Measurements from ENCODE around the gene GPR108. TPM values are rescaled to one million over a fixed set of nuclear protein-coding genes. Genes with fewer than 3 reads are reported as not detected.
A peak's percentile ranks its signal among the peaks of the same experiment; 100 is the strongest.

The GPR108 gene
- total and polyA plus RNA-seq, 2 of the 13 experiments (the other 11 are each of a cell fraction or from before 2014, with no cell fraction given): 36.4 to 63.0 TPM

- TF ChIP-seq ARID2 (CRISPR knock-in tag; IDR thresholded peaks at IDR 0.05; ENCODE audit: borderline replicate concordance) (peak; percentile 56; the same call in 1 of the 2 replicates), ZNF501 (CRISPR knock-in tag; IDR thresholded peaks at IDR 0.05) (no peak), NR2F1 (CRISPR knock-in tag; IDR thresholded peaks at IDR 0.05) (peak in 1 of 2 experiments; percentile 23; a peak in 1 of 4 replicates), PITX1 (CRISPR knock-in tag; IDR thresholded peaks at IDR 0.05) (peak; percentile 88), HINFP (CRISPR knock-in tag; IDR thresholded peaks at IDR 0.05; ENCODE audit: low read depth) (no peak), ZBTB20 (CRISPR knock-in tag; IDR thresholded peaks at IDR 0.05; ENCODE audit: borderline replicate concordance, low read depth) (no peak; the same call in 1 of the 2 replicates), YEATS4 (CRISPR knock-in tag; IDR thresholded peaks at IDR 0.05; ENCODE audit: borderline replicate concordance) (peak; percentile 27; the same call in 1 of the 2 replicates), ZFYVE20 (CRISPR knock-in tag; IDR thresholded peaks at IDR 0.05; ENCODE audit: borderline replicate concordance, low read depth) (no peak), ZFP36L2 (CRISPR knock-in tag; IDR thresholded peaks at IDR 0.05) (no peak), DMTF1 (CRISPR knock-in tag; IDR thresholded peaks at IDR 0.05) (no peak), ZBED4 (CRISPR knock-in tag; IDR thresholded peaks at IDR 0.05; ENCODE audit: borderline replicate concordance) (no peak), ZNF18 (CRISPR knock-in tag; IDR thresholded peaks at IDR 0.05; ENCODE audit: insufficient replicate concordance) (peak; percentile 58), ZNF343 (CRISPR knock-in tag; IDR thresholded peaks at IDR 0.05) (no peak), SP1 (IDR thresholded peaks at IDR 0.05) (no peak), SP1 (CRISPR knock-in tag; IDR thresholded peaks at IDR 0.05) (no peak), CHD4 (IDR thresholded peaks at IDR 0.05; ENCODE audit: borderline replicate concordance, low read length) (no peak), KMT2B (CRISPR knock-in tag; IDR thresholded peaks at IDR 0.05) (no peak)
- TF ChIP-seq, protein P1, sequence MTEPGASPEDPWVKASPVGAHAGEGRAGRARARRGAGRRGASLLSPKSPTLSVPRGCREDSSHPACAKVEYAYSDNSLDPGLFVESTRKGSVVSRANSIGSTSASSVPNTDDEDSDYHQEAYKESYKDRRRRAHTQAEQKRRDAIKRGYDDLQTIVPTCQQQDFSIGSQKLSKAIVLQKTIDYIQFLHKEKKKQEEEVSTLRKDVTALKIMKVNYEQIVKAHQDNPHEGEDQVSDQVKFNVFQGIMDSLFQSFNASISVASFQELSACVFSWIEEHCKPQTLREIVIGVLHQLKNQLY (CRISPR knock-in tag; IDR thresholded peaks at IDR 0.05): no peak
These were observed 3.4 kb upstream of the GPR108 start (continued) for GRCh38 chr19:6740589-6741343.
